Amniotic epithelial cell (primary cell): Measurements from ENCODE around the gene CNKSR1.

Experiments used
- DNase-seq: peaks from one replicate; pipeline ENCODE4 v3.0.0-alpha.2; 2010; ENCODE audit warnings: low read depth

Gene CNKSR1

GRCh38 chr1:26184883-26185282, 7.6 kb downstream of the CNKSR1 start:
- no peak for DNase-seq

- DNase-seq: no peak
These were observed 10.6 kb downstream of the CNKSR1 start for GRCh38 chr1:26187882-26188281.

GRCh38 chr1:26188477-26188876, 11.2 kb downstream of the CNKSR1 start:
- DNase-seq: no peak

- no peak for DNase-seq
These were observed 12.0 kb downstream of the CNKSR1 start for GRCh38 chr1:26189331-26189730.

- no peak for DNase-seq
These were observed 12.5 kb downstream of the CNKSR1 start for GRCh38 chr1:26189751-26190275.

GRCh38 chr1:26190373-26190987, 13.2 kb downstream of the CNKSR1 start, which contains the start of gene CATSPER4:
Gene CATSPER4, plus strand, starts transcription at chr1:26190602. Its CDS starts 26 bp downstream, at chr1:26190628.
- DNase-seq: peak; percentile 71

- no peak for DNase-seq
These were observed 14.4 kb downstream of the CNKSR1 start for GRCh38 chr1:26191739-26192138.

GRCh38 chr1:26195805-26196204, 18.5 kb downstream of the CNKSR1 start:
- no peak for DNase-seq

- no peak for DNase-seq
These were observed 20.0 kb downstream of the CNKSR1 start for GRCh38 chr1:26197301-26197700.

GRCh38 chr1:26197813-26198212, 20.5 kb downstream of the CNKSR1 start:
- DNase-seq: no peak

- DNase-seq: no peak
These were observed 23.1 kb downstream of the CNKSR1 start for GRCh38 chr1:26200413-26200812.

GRCh38 chr1:26203642-26204318, 26.5 kb downstream of the CNKSR1 start:
- DNase-seq: no peak

- no peak for DNase-seq
These were observed 33.0 kb downstream of the CNKSR1 start for GRCh38 chr1:26210147-26210870.

- no peak for DNase-seq
These were observed 35.4 kb downstream of the CNKSR1 start for GRCh38 chr1:26212726-26213125.

- DNase-seq: no peak
These were observed 36.1 kb downstream of the CNKSR1 start for GRCh38 chr1:26213335-26213905.

GRCh38 chr1:26215246-26215645, 38.0 kb downstream of the CNKSR1 start:
- DNase-seq: no peak

- DNase-seq: no peak
These were observed 41.7 kb downstream of the CNKSR1 start for GRCh38 chr1:26218906-26219494.

GRCh38 chr1:26220199-26220912, 43.1 kb downstream of the CNKSR1 start:
- DNase-seq: no peak

- DNase-seq: no peak
These were observed 43.8 kb downstream of the CNKSR1 start for GRCh38 chr1:26221094-26221493.

- DNase-seq: no peak
These were observed 47.3 kb downstream of the CNKSR1 start for GRCh38 chr1:26224606-26225005.

GRCh38 chr1:26225033-26225831, 47.9 kb downstream of the CNKSR1 start:
- peak; percentile 30 for DNase-seq
